HepG2 (cell line): ENCODE data around the gene LMTK2. TPM values are rescaled to one million over a fixed set of nuclear protein-coding genes. Genes with fewer than 3 reads are reported as not detected.

Source experiments
- ATAC-seq: fragments of 200-7000 bp; cut with Tn5 transposase; 3 replicates; pipeline ENCODE4 v1.9.1; 2020; ENCODE audit warnings: mild to moderate bottlenecking, moderate library complexity
- BruUV-seq: library from RNA; stranded (reverse); fragments of 400-500 nt; replicated peaks from 2 replicates; lab custom pipeline; 2021; lab: Mats Ljungman, UMichigan
- CTCF ChIA-PET: fragments of 300-600 bp; formaldehyde crosslinking; extraction: SDS; loops from one replicate; lab custom pipeline; 2021; ENCODE audit warnings: low total read pairs, inconsistent platforms, low intra/inter-chr PET ratio; lab: Yijun Ruan, JAX
- POLR2A ChIA-PET: fragments of 350-600 bp; sonication (Branson Sonifier 250); formaldehyde crosslinking; loops from one replicate; lab custom pipeline; 2020; ENCODE audit warnings: antibody characterized with exemption, inconsistent platforms; lab: Yijun Ruan, JAX
- DNase-seq: peaks from one replicate; pipeline ENCODE4 v3.0.0-alpha.2; 2015; ENCODE audit warnings: low spot score
- FAIRE-seq: peaks from 3 replicates; lab custom pipeline; 2011; peaks lifted over from hg19 to GRCh38; lab: Jason Lieb, UNC
- H2AFZ ChIP-seq: one replicate; pipeline ENCODE4 v1.6.1; 2011; ENCODE audit warnings: low read length, inconsistent platforms
- H3K27ac ChIP-seq: fragments of 300-600 bp; 3 replicates; pipeline ENCODE4 v1.8.0; 2011; ENCODE audit warnings: mixed run types, mild to moderate bottlenecking, mixed read lengths, low read length, inconsistent platforms; ENCODE audit not compliant: insufficient read depth; ENCODE audit errors: extremely low read length
- H3K27me3 ChIP-seq, 2 experiments: fragments of 200-600 bp in 1 of 2; 2 replicates in 1 of 2; 3 replicates in 1 of 2; pipeline versions ENCODE4 v1.6.0 to v1.8.0; 2011; ENCODE audit warnings: low read length in 2 of 2, mild to moderate bottlenecking in 2 of 2, moderate library complexity in 2 of 2, inconsistent platforms in 1 of 2; ENCODE audit not compliant: insufficient read depth in 2 of 2, control insufficient read depth in 1 of 2
- H3K36me3 ChIP-seq, 2 experiments: fragments of 200-600 bp in 1 of 2; replicated peaks in 1 of 2; 2 replicates in 1 of 2; 3 replicates in 1 of 2; pipeline versions ENCODE4 v1.5.1 to v1.8.0; 2011; ENCODE audit warnings: low read length in 2 of 2, inconsistent platforms in 1 of 2; ENCODE audit not compliant: insufficient read depth in 2 of 2, control insufficient read depth in 1 of 2
- H3K4me1 ChIP-seq: 2 replicates; pipeline ENCODE4 v1.5.1; 2012; ENCODE audit warnings: low read length, inconsistent platforms; ENCODE audit not compliant: insufficient read depth
- H3K4me2 ChIP-seq: 2 replicates; pipeline ENCODE4 v1.6.0; 2011; ENCODE audit warnings: low read depth, low read length, inconsistent platforms
- H3K4me3 ChIP-seq, 3 experiments: fragments of 200-600 bp in 1 of 3; sonication (generic), shearing (Covaris generic) in 1 of 3; replicated peaks in 1 of 3; 2 replicates each; pipeline ENCODE4 v1.5.1; 2011 to 2016; ENCODE audit warnings: low read length in 3 of 3, inconsistent platforms in 2 of 3, low read depth in 2 of 3, mild to moderate bottlenecking in 2 of 3, control low read depth in 1 of 3, mixed read lengths in 1 of 3; ENCODE audit not compliant: insufficient read depth in 1 of 3
- H3K79me2 ChIP-seq: one replicate; pipeline ENCODE4 v1.6.1; 2011; ENCODE audit warnings: low read length, inconsistent platforms; ENCODE audit not compliant: insufficient read depth
- H3K9ac ChIP-seq: 2 replicates; pipeline ENCODE4 v1.6.0; 2011; ENCODE audit warnings: mild to moderate bottlenecking, low read depth, low read length, inconsistent platforms; ENCODE audit not compliant: insufficient read depth
- H3K9me3 ChIP-seq: 2 replicates; pipeline ENCODE4 v1.5.1; 2012; ENCODE audit warnings: mild to moderate bottlenecking, low read length
- H4K20me1 ChIP-seq: 2 replicates; pipeline ENCODE4 v1.6.0; 2011; ENCODE audit warnings: inconsistent platforms, mild to moderate bottlenecking, low read length, moderate library complexity; ENCODE audit not compliant: insufficient read depth
- CERS6 ChIP-seq: sonication (generic); formaldehyde crosslinking; IDR thresholded peaks from 2 replicates; pipeline ENCODE4 v1.5.0; 2020; ENCODE audit warnings: missing genetic modification reagents
- ELF1 ChIP-seq: sonication (generic); formaldehyde crosslinking; IDR thresholded peaks from 2 replicates; pipeline ENCODE4 v1.4.0; 2020; ENCODE audit warnings: missing genetic modification reagents
- GABPB1 ChIP-seq: IDR thresholded peaks from 2 replicates; pipeline ENCODE4 v1.6.1; 2016; ENCODE audit warnings: mild to moderate bottlenecking, missing genetic modification reagents, moderate library complexity, missing compliant biosample characterization
- HMG20B ChIP-seq: conservative IDR thresholded peaks from 2 replicates; pipeline ENCODE4 v1.6.1; 2016; ENCODE audit warnings: missing genetic modification reagents, missing compliant biosample characterization
- PPARG ChIP-seq: conservative IDR thresholded peaks from 2 replicates; pipeline ENCODE4 v1.6.1; 2016; ENCODE audit warnings: missing biosample characterization, missing genetic modification reagents
- RBM22 ChIP-seq: fragments of 200-400 bp; formaldehyde crosslinking; optimal IDR thresholded peaks from 2 replicates; pipeline ENCODE3; 2017; ENCODE audit warnings: mild to moderate bottlenecking, low read length, moderate library complexity
- STAG1 ChIP-seq: sonication (generic); formaldehyde crosslinking; IDR thresholded peaks from 2 replicates; pipeline ENCODE4 v1.4.0; 2020; ENCODE audit warnings: missing genetic modification reagents
- ZNF350 ChIP-seq: sonication (generic); formaldehyde crosslinking; IDR thresholded peaks from 2 replicates; pipeline ENCODE4 v1.4.0; 2020; ENCODE audit warnings: mild to moderate bottlenecking, low read depth, missing genetic modification reagents, borderline replicate concordance
- ZNF546 ChIP-seq: sonication (generic); formaldehyde crosslinking; conservative IDR thresholded peaks from 2 replicates; pipeline ENCODE4 v1.8.1; 2023; ENCODE audit warnings: mild to moderate bottlenecking, missing genetic modification reagents
- ZNF747 ChIP-seq: sonication (generic); formaldehyde crosslinking; IDR thresholded peaks from 2 replicates; pipeline ENCODE4 v1.8.1; 2023; ENCODE audit warnings: missing genetic modification reagents, mild to moderate bottlenecking, borderline replicate concordance
- ZSCAN22 ChIP-seq: sonication (generic); formaldehyde crosslinking; IDR thresholded peaks from 2 replicates; pipeline ENCODE4 v1.4.0; 2020; ENCODE audit warnings: mild to moderate bottlenecking, missing genetic modification reagents
- ZSCAN9 ChIP-seq: IDR thresholded peaks from 2 replicates; pipeline ENCODE4 v1.6.1; 2016; ENCODE audit warnings: borderline replicate concordance
- WGBS: methylation state at CpG from one replicate; pipeline ENCODE4 v1.1.6; 2017; ENCODE audit warnings: low lambda C conversion rate; 5-methylcytosine and 5-hydroxymethylcytosine counted together
- in situ Hi-C: cut with HindIII; loops from 2 replicates; pipeline ENCODE4 v1.10.0; 2017; ENCODE audit warnings: low pct_unique_long_range_greater_than_20kb; ENCODE audit not compliant: extremely low pct_ligation_motif_present
- intact Hi-C: fragments of 100-400 bp; cut with micrococcal nuclease; formaldehyde crosslinking; loops from one replicate; pipeline ENCODE4 v1.10.0; 2022; ENCODE audit not compliant: unreplicated experiment
- polyA plus RNA-seq, 8 experiments: library from polyadenylated mRNA; depleted of rRNA in 3 of 8; stranded (reverse) in 7 of 8; unstranded in 1 of 8; fragments of >200 nt; fragmentation: Illumina TruSeq in 4 of 8; extraction: Trizol in 4 of 8; gene quantifications; 2 replicates each; pipeline versions ENCODE4 v1.2.1 to v1.2.3, GENCODE V29; 2011 to 2016; ENCODE audit warnings: low read depth in 4 of 8, missing spikeins in 1 of 8, mixed read lengths in 1 of 8; ENCODE audit not compliant: insufficient read depth in 1 of 8
- total RNA-seq, 5 experiments: library from RNA; depleted of rRNA; stranded (reverse); fragments of >200 nt; fragmentation: Illumina TruSeq; extraction: Trizol; gene quantifications; 2 replicates each; pipeline ENCODE4 v1.2.3, GENCODE V29; 2016; ENCODE audit warnings: low read depth in 1 of 5
- TF ChIP-seq, protein P1 (sequence below): sonication (generic); formaldehyde crosslinking; IDR thresholded peaks from 2 replicates; pipeline ENCODE4 v1.8.1; 2023; ENCODE audit warnings: mild to moderate bottlenecking, missing genetic modification reagents
- TF ChIP-seq, protein P2 (sequence below): fragments of 450-650 bp; IDR thresholded peaks from 2 replicates; pipeline ENCODE4 v1.6.1; 2016

Gene LMTK2
- total and polyA plus RNA-seq, 2 of the 13 experiments (the other 11 are each of a cell fraction or from before 2014, with no cell fraction given), result 9.5 to 11.7 TPM

DNA sequence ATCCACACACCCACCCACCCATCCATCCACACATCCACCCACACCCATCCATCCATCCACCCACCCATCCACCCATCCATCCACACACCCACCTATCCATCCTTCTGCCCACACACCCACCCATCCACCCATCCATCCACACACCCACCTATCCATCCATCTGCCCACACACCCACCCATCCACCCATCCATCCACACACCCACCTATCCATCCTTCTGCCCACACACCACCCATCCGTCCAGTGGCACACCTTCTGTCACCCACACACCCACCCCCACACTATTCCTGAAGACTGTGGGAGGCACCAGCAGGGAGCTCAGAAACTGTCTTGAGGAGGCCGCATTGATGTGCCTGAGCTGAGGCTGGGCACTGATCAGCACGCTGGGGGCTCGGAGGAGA lies 136.3 kb downstream of the LMTK2 start:
- H3K27me3 ChIP-seq, result no peaks in the 10 kb centered on the region
- FAIRE-seq, result no peak
- TF ChIP-seq ZSCAN9 (CRISPR knock-in tag), result no peak
- TF ChIP-seq RBM22, result no peak
- TF ChIP-seq ZNF350 (CRISPR knock-in tag), result no peak
- TF ChIP-seq STAG1 (CRISPR knock-in tag), result no peak
- no peak for TF ChIP-seq PPARG (CRISPR knock-in tag)
- TF ChIP-seq HMG20B (CRISPR knock-in tag), result no peak
- no peak for TF ChIP-seq ELF1
- TF ChIP-seq GABPB1 (CRISPR knock-in tag), result no peak
- no peak for TF ChIP-seq CERS6 (CRISPR knock-in tag)
- TF ChIP-seq ZSCAN22 (CRISPR knock-in tag), result no peak
- TF ChIP-seq ZNF546 (CRISPR knock-in tag), result no peak
- TF ChIP-seq, protein P1, sequence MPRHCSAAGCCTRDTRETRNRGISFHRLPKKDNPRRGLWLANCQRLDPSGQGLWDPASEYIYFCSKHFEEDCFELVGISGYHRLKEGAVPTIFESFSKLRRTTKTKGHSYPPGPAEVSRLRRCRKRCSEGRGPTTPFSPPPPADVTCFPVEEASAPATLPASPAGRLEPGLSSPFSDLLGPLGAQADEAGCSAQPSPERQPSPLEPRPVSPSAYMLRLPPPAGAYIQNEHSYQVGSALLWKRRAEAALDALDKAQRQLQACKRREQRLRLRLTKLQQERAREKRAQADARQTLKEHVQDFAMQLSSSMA, result no peak
- no peak for TF ChIP-seq ZNF747 (CRISPR knock-in tag)
- TF ChIP-seq, protein P2, sequence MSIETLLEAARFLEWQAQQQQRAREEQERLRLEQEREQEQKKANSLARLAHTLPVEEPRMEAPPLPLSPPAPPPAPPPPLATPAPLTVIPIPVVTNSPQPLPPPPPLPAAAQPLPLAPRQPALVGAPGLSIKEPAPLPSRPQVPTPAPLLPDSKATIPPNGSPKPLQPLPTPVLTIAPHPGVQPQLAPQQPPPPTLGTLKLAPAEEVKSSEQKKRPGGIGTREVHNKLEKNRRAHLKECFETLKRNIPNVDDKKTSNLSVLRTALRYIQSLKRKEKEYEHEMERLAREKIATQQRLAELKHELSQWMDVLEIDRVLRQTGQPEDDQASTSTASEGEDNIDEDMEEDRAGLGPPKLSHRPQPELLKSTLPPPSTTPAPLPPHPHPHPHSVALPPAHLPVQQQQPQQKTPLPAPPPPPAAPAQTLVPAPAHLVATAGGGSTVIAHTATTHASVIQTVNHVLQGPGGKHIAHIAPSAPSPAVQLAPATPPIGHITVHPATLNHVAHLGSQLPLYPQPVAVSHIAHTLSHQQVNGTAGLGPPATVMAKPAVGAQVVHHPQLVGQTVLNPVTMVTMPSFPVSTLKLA, result no peak
- TF ChIP-seq, all 625 proteins: peak for 0
- Histone ChIP-seq H3K79me2 (no peaks in the 10 kb centered on the region), H3K9me3 (no peaks in the 10 kb centered on the region), H3K4me1 (no peaks in the 10 kb centered on the region), H3K27ac (no peak overlapping the region), H4K20me1 (no peaks in the 10 kb centered on the region), H3K4me3 (no peak overlapping the region), H3K4me2 (no peak overlapping the region), H3K36me3 (no peaks in the 10 kb centered on the region; a peak in 1 of 5 replicates), H3K9ac (no peak overlapping the region), H2AFZ (no peak overlapping the region)
- intact Hi-C loops, result no loop called here
- ChIA-PET POLR2A (no interaction called here), CTCF (no interaction called here)
- BruUV-seq, result no TSS peak
- WGBS, result 91% methylated on average over 4 of the region's 4 CpGs
- DNase-seq, result no peak
- ATAC-seq, result no peak
- in situ Hi-C loops, result loop anchor here (5.0 kb wide), 1 partner anchor 226 kb away; no protein-coding TSS in a partner anchor
